Measurements from ENCODE around the gene AP1B1. TPM values are rescaled to one million over a fixed set of nuclear protein-coding genes. Genes with fewer than 3 reads are reported as not detected.

AP1B1 gene
- total and polyA plus RNA-seq, 2 donors (not counting 1 experiment from before 2014, with no cell fraction given): 139 to 174 TPM

- H3K9me3 Mint-ChIP-seq (ENCODE audit: insufficient read depth): no peaks in the 10 kb centered on the region
- peaks cover 19% of the 10 kb centered on the region for H3K79me2 ChIP-seq (ENCODE audit: control insufficient read depth, insufficient read depth, low read length)
- no peak for DNase-seq
- H3K27ac Mint-ChIP-seq: peak overlapping the region; percentile 13
- H3K36me3 ChIP-seq (replicated peaks in 1 of 2; ENCODE audit: control extremely low read depth in 1 of 2, control insufficient read depth in 1 of 2, extremely low read depth in 1 of 2, insufficient read depth in 2 of 2, low read length in 1 of 2): peaks cover 2 to 93% of the 10 kb centered on the region in 2 experiments
- H3K9ac ChIP-seq (ENCODE audit: low read length): no peak overlapping the region
- no peaks in the 10 kb centered on the region for H3K9me3 ChIP-seq (ENCODE audit: control extremely low read depth in 1 of 3, control insufficient read depth in 2 of 3, insufficient read depth in 1 of 3, low read length in 2 of 3)
- peaks cover 81% of the 10 kb centered on the region for H4K20me1 ChIP-seq (ENCODE audit: control insufficient read depth, insufficient read depth, low read length, poor library complexity, severe bottlenecking)
- ATAC-seq (ENCODE audit: low read depth): no peak
- H3K4me3 Mint-ChIP-seq: no peak overlapping the region
- no peak overlapping the region for H3K4me2 ChIP-seq (replicated peaks; ENCODE audit: low read depth, low read length, poor library complexity, severe bottlenecking)
- H2AFZ ChIP-seq (ENCODE audit: insufficient read depth, low read depth, low read length, poor library complexity, severe bottlenecking): no peak overlapping the region
- POLR2A ChIA-PET: no interaction called here
- intact Hi-C loops (cut with micrococcal nuclease): no loop called here
- no peaks in the 10 kb centered on the region for H3K27me3 Mint-ChIP-seq
- no peaks in the 10 kb centered on the region for H3K4me1 Mint-ChIP-seq
- H3K27ac ChIP-seq (ENCODE audit: low read length in 2 of 2): no peak overlapping the region
- no peaks in the 10 kb centered on the region for H3K4me1 ChIP-seq (ENCODE audit: control insufficient read depth in 2 of 2, insufficient read depth in 2 of 2, low read length in 2 of 2)
- CTCF ChIA-PET: no interaction called here
- no peak for TF ChIP-seq EZH2 (IDR thresholded peaks at IDR 0.05; ENCODE audit: borderline replicate concordance, insufficient read depth, low read depth, low read length, poor library complexity, severe bottlenecking)
- no peak for TF ChIP-seq CTCF (IDR thresholded peaks at IDR 0.05)
- H3K27me3 ChIP-seq (replicated peaks in 1 of 4; ENCODE audit: control extremely low read depth in 1 of 4, control insufficient read depth in 3 of 4, insufficient read depth in 4 of 4, low read length in 3 of 4): no peaks in the 10 kb centered on the region
- 100% methylated on average over 3 of the region's 6 CpGs for WGBS (ENCODE audit: insufficient coverage)
- H3K4me3 ChIP-seq (ENCODE audit: control extremely low read depth in 1 of 5, extremely low read depth in 1 of 5, insufficient read depth in 1 of 5, low read depth in 2 of 5, low read length in 4 of 5): no peak overlapping the region
These were observed 50.0 kb downstream of the AP1B1 start for GRCh38 chr22:29338398-29338797.

GRCh38 chr22:29337631-29338284 is 50.6 kb downstream of the AP1B1 start:
- Mint-ChIP-seq H3K9me3 (ENCODE audit: insufficient read depth) (no peaks in the 10 kb centered on the region), H3K4me1 (no peaks in the 10 kb centered on the region), H3K4me3 (no peak overlapping the region), H3K27me3 (no peaks in the 10 kb centered on the region), H3K27ac (peak overlapping the region; percentile 13)
- Histone ChIP-seq H3K27ac (ENCODE audit: low read length in 2 of 2) (no peak overlapping the region), H3K79me2 (ENCODE audit: control insufficient read depth, insufficient read depth, low read length) (peaks cover 19% of the 10 kb centered on the region), H3K36me3 (replicated peaks in 1 of 2; ENCODE audit: control extremely low read depth in 1 of 2, control insufficient read depth in 1 of 2, extremely low read depth in 1 of 2, insufficient read depth in 2 of 2, low read length in 1 of 2) (peaks cover 2 to 93% of the 10 kb centered on the region in 2 experiments), H3K4me1 (ENCODE audit: control insufficient read depth in 2 of 2, insufficient read depth in 2 of 2, low read length in 2 of 2) (no peaks in the 10 kb centered on the region), H4K20me1 (ENCODE audit: control insufficient read depth, insufficient read depth, low read length, poor library complexity, severe bottlenecking) (peaks cover 80% of the 10 kb centered on the region), H3K9me3 (ENCODE audit: control extremely low read depth in 1 of 3, control insufficient read depth in 2 of 3, insufficient read depth in 1 of 3, low read length in 2 of 3) (no peaks in the 10 kb centered on the region), H2AFZ (ENCODE audit: insufficient read depth, low read depth, low read length, poor library complexity, severe bottlenecking) (no peak overlapping the region), H3K4me3 (ENCODE audit: control extremely low read depth in 1 of 5, extremely low read depth in 1 of 5, insufficient read depth in 1 of 5, low read depth in 2 of 5, low read length in 4 of 5) (no peak overlapping the region), H3K27me3 (replicated peaks in 1 of 4; ENCODE audit: control extremely low read depth in 1 of 4, control insufficient read depth in 3 of 4, insufficient read depth in 4 of 4, low read length in 3 of 4) (no peaks in the 10 kb centered on the region), H3K4me2 (replicated peaks; ENCODE audit: low read depth, low read length, poor library complexity, severe bottlenecking) (no peak overlapping the region), H3K9ac (ENCODE audit: low read length) (no peak overlapping the region)
- intact Hi-C loops (cut with micrococcal nuclease): no loop called here
- TF ChIP-seq EZH2 (IDR thresholded peaks at IDR 0.05; ENCODE audit: borderline replicate concordance, insufficient read depth, low read depth, low read length, poor library complexity, severe bottlenecking) (no peak), CTCF (IDR thresholded peaks at IDR 0.05) (no peak)
- WGBS (ENCODE audit: insufficient coverage): 93% methylated on average over 11 of the region's 12 CpGs
- DNase-seq: no peak
- POLR2A ChIA-PET: no interaction called here
- CTCF ChIA-PET: interaction anchor here (0.8 to 1.0 kb wide), 2 partner anchors 16 to 27 kb away, joined by 3 read pairs; no protein-coding TSS in a partner anchor
- ATAC-seq (ENCODE audit: low read depth): no peak

All from B cell (primary cell).